IPS DF 6.9 (cell line): ENCODE results near the gene PPDPF.

Experiments used
- DNase-seq: peaks from one replicate; pipeline ENCODE4 v3.0.0-alpha.2; 2013; ENCODE audit warnings: low read depth, low spot score
- H3K27ac ChIP-seq: one replicate; pipeline ENCODE4 v1.5.1; 2013; ENCODE audit warnings: low read length, control low read depth
- H3K27me3 ChIP-seq: 2 replicates; pipeline ENCODE4 v1.6.1; 2013; ENCODE audit warnings: mild to moderate bottlenecking, low read length; ENCODE audit not compliant: control insufficient read depth, insufficient read depth
- H3K36me3 ChIP-seq: 2 replicates; pipeline ENCODE4 v1.6.1; 2013; ENCODE audit warnings: low read length; ENCODE audit not compliant: control insufficient read depth, insufficient read depth
- H3K4me1 ChIP-seq: 2 replicates; pipeline ENCODE4 v1.6.1; 2013; ENCODE audit warnings: low read length; ENCODE audit not compliant: control insufficient read depth, insufficient read depth
- H3K4me3 ChIP-seq: 2 replicates; pipeline ENCODE4 v1.5.1; 2013; ENCODE audit warnings: mild to moderate bottlenecking, low read length
- H3K9me3 ChIP-seq: 2 replicates; pipeline ENCODE4 v1.6.1; 2013; ENCODE audit warnings: low read length, inconsistent platforms; ENCODE audit not compliant: control insufficient read depth, insufficient read depth
- WGBS: extraction: QIAGEN DNeasy Blood & Tissue Kit; methylation state at CpG from one replicate; pipeline ENCODE4 v1.1.7; 2013; ENCODE audit warnings: mixed read lengths, missing lambda C conversion rate; ENCODE audit not compliant: insufficient read length, insufficient coverage; 5-methylcytosine and 5-hydroxymethylcytosine counted together

PPDPF gene

GRCh38 chr20:63487781-63488241 lies 32.8 kb upstream of the PPDPF start:
- Histone ChIP-seq H3K4me1 (peaks cover 5% of the 10 kb centered on the region), H3K27ac (no peak overlapping the region), H3K9me3 (no peaks in the 10 kb centered on the region), H3K27me3 (peaks cover 5% of the 10 kb centered on the region; the same call in 1 of the 2 replicates), H3K4me3 (no peak overlapping the region; the same call in 1 of the 2 replicates), H3K36me3 (0 out of 2 replicates have a peak, but pooled peaks cover 1% of the 10 kb centered on the region)
- no peak for DNase-seq
- no CpG with 5 or more reads among the region's 40 CpGs for WGBS

GRCh38 chr20:63488315-63489251 lies 32.0 kb upstream of the PPDPF start:
- Histone ChIP-seq H3K4me1 (peaks cover 5% of the 10 kb centered on the region), H3K27ac (no peak overlapping the region), H3K36me3 (0 out of 2 replicates have a peak, but pooled peaks cover 3% of the 10 kb centered on the region), H3K27me3 (peaks cover 5% of the 10 kb centered on the region; the same call in 1 of the 2 replicates), H3K4me3 (no peak overlapping the region; the same call in 1 of the 2 replicates), H3K9me3 (no peaks in the 10 kb centered on the region)
- no peak for DNase-seq
- WGBS, result no CpG with 5 or more reads among the region's 83 CpGs

- Histone ChIP-seq H3K9me3 (no peaks in the 10 kb centered on the region), H3K4me3 (no peak overlapping the region), H3K27me3 (peaks cover 5% of the 10 kb centered on the region; the same call in 1 of the 2 replicates), H3K36me3 (0 out of 2 replicates have a peak, but pooled peaks cover 3% of the 10 kb centered on the region), H3K27ac (no peak overlapping the region), H3K4me1 (peaks cover 3% of the 10 kb centered on the region)
- no CpG with 5 or more reads among the region's 24 CpGs for WGBS
- no peak for DNase-seq
Measured at GRCh38 chr20:63490416-63490815, 30.1 kb upstream of the PPDPF start.

- no peak for DNase-seq
- WGBS, result no CpG with 5 or more reads among the region's 4 CpGs
- Histone ChIP-seq H3K27me3 (peaks cover 5% of the 10 kb centered on the region; the same call in 1 of the 2 replicates), H3K4me1 (peaks cover 3% of the 10 kb centered on the region), H3K27ac (no peak overlapping the region), H3K9me3 (no peaks in the 10 kb centered on the region), H3K36me3 (0 out of 2 replicates have a peak, but pooled peaks cover 3% of the 10 kb centered on the region), H3K4me3 (no peak overlapping the region)
Measured at GRCh38 chr20:63491078-63491477, 29.5 kb upstream of the PPDPF start.

GRCh38 chr20:63491635-63492230 lies 28.8 kb upstream of the PPDPF start:
- H3K4me1 ChIP-seq, result peaks cover 5% of the 10 kb centered on the region
- no peak overlapping the region for H3K27ac ChIP-seq
- 0 out of 2 replicates have a peak, but pooled peaks cover 3% of the 10 kb centered on the region for H3K36me3 ChIP-seq
- no peak for DNase-seq
- H3K9me3 ChIP-seq, result no peaks in the 10 kb centered on the region
- no peak overlapping the region for H3K4me3 ChIP-seq
- WGBS, result 100% methylated on average over 4 of the region's 4 CpGs
- H3K27me3 ChIP-seq, result peaks cover 5% of the 10 kb centered on the region; the same call in 1 of the 2 replicates

GRCh38 chr20:63492518-63492917 lies 28.0 kb upstream of the PPDPF start:
- Histone ChIP-seq H3K36me3 (0 out of 2 replicates have a peak, but pooled peaks cover 3% of the 10 kb centered on the region), H3K4me3 (no peak overlapping the region), H3K27ac (no peak overlapping the region), H3K27me3 (peaks cover 3% of the 10 kb centered on the region; the same call in 1 of the 2 replicates), H3K9me3 (no peaks in the 10 kb centered on the region), H3K4me1 (peaks cover 5% of the 10 kb centered on the region)
- WGBS, result 97% methylated on average over 2 of the region's 2 CpGs
- no peak for DNase-seq

- no CpG with 5 or more reads among the region's 14 CpGs for WGBS
- H3K27ac ChIP-seq, result no peak overlapping the region
- H3K27me3 ChIP-seq, result peaks cover 3% of the 10 kb centered on the region; the same call in 1 of the 2 replicates
- peaks cover 4% of the 10 kb centered on the region; the same call in 1 of the 2 replicates for H3K4me1 ChIP-seq
- H3K4me3 ChIP-seq, result no peak overlapping the region
- 0 out of 2 replicates have a peak, but pooled peaks cover 3% of the 10 kb centered on the region for H3K36me3 ChIP-seq
- no peaks in the 10 kb centered on the region for H3K9me3 ChIP-seq
- no peak for DNase-seq
Measured at GRCh38 chr20:63492982-63493381, 27.6 kb upstream of the PPDPF start.

GRCh38 chr20:63493563-63494020 lies 27.0 kb upstream of the PPDPF start:
- DNase-seq, result no peak
- Histone ChIP-seq H3K27ac (no peak overlapping the region), H3K9me3 (no peaks in the 10 kb centered on the region), H3K36me3 (0 out of 2 replicates have a peak, but pooled peaks cover 3% of the 10 kb centered on the region), H3K4me3 (no peak overlapping the region), H3K27me3 (peaks cover 2% of the 10 kb centered on the region; the same call in 1 of the 2 replicates), H3K4me1 (peaks cover 4% of the 10 kb centered on the region; the same call in 1 of the 2 replicates)
- no CpG with 5 or more reads among the region's 13 CpGs for WGBS

- no CpG with 5 or more reads among the region's 7 CpGs for WGBS
Measured at GRCh38 chr20:63494084-63494419, 26.5 kb upstream of the PPDPF start.

More at GRCh38 chr20:63494084-63494419, 26.5 kb upstream of the PPDPF start:
- H3K4me3 ChIP-seq, result no peak overlapping the region
- no peaks in the 10 kb centered on the region for H3K9me3 ChIP-seq
- 0 out of 2 replicates have a peak, but pooled peaks cover 3% of the 10 kb centered on the region for H3K36me3 ChIP-seq
- DNase-seq, result no peak
- H3K27me3 ChIP-seq, result no peaks in the 10 kb centered on the region; the same call in 1 of the 2 replicates
- no peak overlapping the region for H3K27ac ChIP-seq
- 0 out of 2 replicates have a peak, but pooled peaks cover 4% of the 10 kb centered on the region for H3K4me1 ChIP-seq
